HS-5 (cell line): ENCODE measurements around the gene ZMYM3.
A peak's percentile ranks its signal among the peaks of the same experiment; 100 is the strongest.

Experiments
- DNase-seq: peaks from one replicate; pipeline ENCODE4 v3.0.0-alpha.2; 2012; ENCODE audit warnings: low read depth

ZMYM3 gene

DNA sequence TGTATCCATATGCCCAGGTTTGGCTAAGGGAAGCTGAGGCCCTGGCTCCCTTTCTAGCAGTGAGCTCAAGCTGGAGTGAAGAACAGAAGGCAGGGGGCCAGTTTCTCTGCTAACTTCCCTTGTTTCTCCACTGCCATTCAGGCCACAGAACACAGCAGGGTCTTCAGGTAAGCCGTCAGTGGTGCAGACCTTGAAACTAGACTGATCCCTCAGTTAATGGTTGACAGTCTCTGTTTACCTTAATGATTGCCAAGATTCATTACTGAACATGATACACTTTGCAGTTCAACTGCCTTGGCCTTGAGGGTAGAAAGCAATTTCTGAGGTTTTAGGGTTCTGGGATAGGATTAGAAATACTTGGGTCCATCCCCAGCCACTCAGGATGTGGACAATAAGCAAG lies 39.8 kb downstream of the ZMYM3 start:
- DNase-seq: no peak

DNA sequence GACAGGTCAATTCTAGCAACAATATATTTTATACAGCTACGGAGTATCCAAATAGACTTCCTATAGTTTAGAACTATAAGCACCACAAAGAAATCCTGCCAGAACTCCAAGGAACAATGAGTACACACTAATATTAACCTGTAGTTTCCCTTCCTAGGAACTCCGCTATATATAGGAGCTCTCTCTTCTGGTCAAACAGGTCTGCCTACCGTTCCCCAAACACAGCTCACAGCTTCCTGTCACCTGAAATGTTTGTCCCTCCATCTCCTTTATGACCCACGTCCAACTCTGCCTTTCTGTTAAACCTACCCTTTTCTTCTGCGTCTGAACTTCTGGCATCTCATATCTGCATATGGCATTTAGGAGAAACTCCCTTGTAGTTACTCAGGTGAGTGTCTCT lies 41.4 kb downstream of the ZMYM3 start:
- DNase-seq: no peak

- DNase-seq: peak; percentile 37
Measured at GRCh38 chrX:71210816-71211215, 43.1 kb downstream of the ZMYM3 start.

DNA sequence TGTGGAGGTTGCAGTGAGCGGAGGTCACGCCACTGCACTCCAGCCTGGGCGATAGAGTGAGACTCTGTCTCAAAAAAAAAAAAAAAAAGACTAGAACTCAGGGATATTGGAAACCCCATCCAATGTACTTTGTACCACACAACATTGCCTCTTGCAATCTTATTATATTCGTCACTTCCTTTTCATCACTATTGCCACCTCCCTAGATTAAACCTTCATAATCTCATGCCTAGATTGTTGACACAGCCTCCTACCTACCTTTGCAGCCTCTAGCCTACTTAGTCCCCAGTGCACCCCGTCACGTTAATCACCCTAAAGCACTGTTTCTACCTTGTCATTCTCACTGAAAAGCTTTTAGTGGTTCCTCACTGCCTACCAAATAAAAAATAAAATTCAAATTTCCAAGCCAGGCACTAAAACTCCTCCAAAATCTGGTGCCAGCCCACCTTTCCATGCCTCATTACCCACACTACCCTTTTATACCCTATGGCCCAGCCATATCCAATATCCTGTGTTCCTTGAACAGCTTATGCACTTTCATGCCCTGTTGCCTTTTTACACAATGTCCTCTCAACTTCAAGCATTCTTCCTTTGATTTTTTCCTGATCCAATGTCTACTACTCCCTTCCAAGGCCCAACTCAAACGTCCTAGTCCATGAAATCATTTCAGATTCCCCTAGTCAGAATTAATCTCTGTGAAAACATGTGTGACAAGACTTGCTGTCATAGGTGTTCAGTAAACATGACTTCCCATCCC lies 54.5 kb downstream of the ZMYM3 start:
- DNase-seq: no peak

DNA sequence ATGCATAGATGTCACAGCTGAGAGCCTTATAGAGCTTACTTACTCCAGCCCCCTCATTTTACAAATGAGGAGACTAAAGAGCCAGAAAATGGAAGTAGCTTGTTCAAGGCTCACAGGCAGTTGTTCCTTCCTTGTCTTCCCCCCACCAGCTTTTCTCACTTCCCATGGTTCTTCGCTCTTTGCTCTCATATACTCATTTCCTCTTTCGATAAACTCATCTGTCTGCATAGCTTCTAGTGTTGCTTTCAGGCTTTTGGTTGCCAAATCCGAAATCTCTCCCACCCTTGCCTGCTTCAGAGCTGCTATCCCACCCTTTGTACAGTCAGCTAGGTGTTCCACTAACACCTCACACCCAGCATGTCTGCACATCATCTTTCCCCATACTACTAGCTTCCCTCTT lies 55.9 kb downstream of the ZMYM3 start:
- DNase-seq: no peak

DNA sequence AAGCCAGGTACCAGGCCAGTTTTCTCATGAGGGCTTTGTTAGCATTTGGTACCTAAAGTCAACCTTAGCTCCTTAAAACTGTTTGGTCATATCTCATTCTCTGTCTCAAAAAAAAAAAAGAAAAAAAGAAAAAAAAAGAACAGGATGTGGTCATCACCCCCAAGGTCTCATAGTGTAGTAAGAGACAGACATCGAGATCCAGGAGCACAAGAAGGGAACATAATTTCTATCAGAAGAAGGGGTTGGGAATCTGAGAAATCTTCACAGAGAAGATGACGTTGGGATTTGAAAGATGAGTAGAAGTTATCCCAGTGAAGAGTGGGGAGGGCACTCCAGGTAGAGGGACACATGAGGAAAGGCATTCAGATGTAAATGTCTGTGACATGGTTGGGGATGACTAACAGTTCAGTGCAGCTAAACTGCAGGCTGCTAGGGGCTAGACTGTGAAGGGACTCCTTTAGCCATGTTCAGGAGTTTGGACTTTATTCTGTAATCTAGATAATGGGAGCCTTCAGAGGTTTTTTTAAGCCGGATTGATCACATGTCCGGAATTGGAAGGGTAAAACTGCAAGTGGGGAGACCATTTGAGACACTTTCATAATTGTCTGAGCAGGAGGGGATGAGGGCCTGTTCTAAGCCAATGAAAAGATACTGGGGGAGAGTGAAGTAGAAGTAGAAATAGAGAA lies 57.8 kb downstream of the ZMYM3 start:
- DNase-seq: no peak

DNA sequence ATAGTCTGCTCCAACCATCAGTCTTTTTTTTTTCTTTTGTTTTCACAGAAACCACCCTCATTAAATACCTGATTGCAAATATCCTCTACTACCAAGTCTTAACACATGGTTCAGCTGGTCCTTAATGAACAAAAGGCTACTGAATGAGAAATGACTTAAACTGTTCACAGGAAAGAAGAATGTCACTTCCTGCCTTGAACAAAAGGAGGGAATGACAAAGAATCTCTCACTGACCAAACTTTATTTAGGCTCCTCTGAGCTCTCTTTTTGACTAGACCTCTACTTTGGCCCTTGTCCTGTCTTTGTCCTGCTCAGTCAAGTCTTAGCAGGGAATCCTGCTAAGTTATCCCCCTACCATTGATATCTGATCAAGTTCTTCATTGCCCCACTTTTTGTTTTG lies 62.7 kb downstream of the ZMYM3 start:
- DNase-seq: no peak
